Neural cell (in vitro differentiated cells): Measurements from ENCODE around the gene OR5AN1. TPM values are rescaled to one million over a fixed set of nuclear protein-coding genes. Genes with fewer than 3 reads are reported as not detected.

ENCODE experiments used
- H2AFZ ChIP-seq: fragments of 200-600, 300-800 bp; sonication (generic), shearing (Covaris generic); 2 replicates; pipeline ENCODE4 v1.6.0; 2014; ENCODE audit warnings: low read depth, mild to moderate bottlenecking, antibody characterized with exemption, low read length, moderate library complexity
- H3F3A ChIP-seq: fragments of 200-600 bp; shearing (Covaris generic); 2 replicates; pipeline ENCODE4 v1.6.1; 2016; ENCODE audit warnings: mild to moderate bottlenecking, moderate library complexity, mixed read lengths, antibody characterized with exemption, low read length; ENCODE audit not compliant: insufficient read depth, poor library complexity, severe bottlenecking
- H3K27ac ChIP-seq: fragments of 200-600, 300-800 bp; sonication (generic), shearing (Covaris generic); 2 replicates; pipeline ENCODE4 v1.5.1; 2014; ENCODE audit warnings: mild to moderate bottlenecking, low read length, moderate library complexity
- H3K27me3 ChIP-seq: fragments of 300-800, 200-600 bp; sonication (generic), shearing (Covaris generic); 2 replicates; pipeline ENCODE4 v1.6.0; 2014; ENCODE audit warnings: mild to moderate bottlenecking, low read depth, low read length, moderate library complexity; ENCODE audit not compliant: insufficient read depth
- H3K36me3 ChIP-seq: fragments of 300-800, 200-600 bp; sonication (generic), shearing (Covaris generic); 2 replicates; pipeline ENCODE4 v1.5.1; 2014; ENCODE audit warnings: mild to moderate bottlenecking, antibody characterized with exemption, low read length, moderate library complexity; ENCODE audit not compliant: insufficient read depth
- H3K4me2 ChIP-seq: fragments of 300-800, 200-600 bp; sonication (generic), shearing (Covaris generic); 2 replicates; pipeline ENCODE4 v1.6.0; 2014; ENCODE audit warnings: mild to moderate bottlenecking, low read length
- H3K4me3 ChIP-seq: fragments of 300-800, 200-600 bp; sonication (generic), shearing (Covaris generic); 2 replicates; pipeline ENCODE4 v1.5.1; 2014; ENCODE audit warnings: mild to moderate bottlenecking, low read length, moderate library complexity
- H3K79me2 ChIP-seq: fragments of 200-600 bp; shearing (Covaris generic); replicated peaks from 2 replicates; pipeline ENCODE4 v1.6.0; 2014; ENCODE audit warnings: mild to moderate bottlenecking, low read length, moderate library complexity; ENCODE audit not compliant: insufficient read depth
- H3K9ac ChIP-seq: fragments of 300-800, 200-600 bp; sonication (generic), shearing (Covaris generic); 2 replicates; pipeline ENCODE4 v1.6.1; 2016; ENCODE audit warnings: mild to moderate bottlenecking, low read length, mixed read lengths
- H3K9me2 ChIP-seq: fragments of 200-600 bp; shearing (Covaris generic); 2 replicates; pipeline ENCODE4 v1.6.1; 2016; ENCODE audit warnings: mild to moderate bottlenecking, low read length, mixed read lengths; ENCODE audit not compliant: insufficient read depth
- H3K9me3 ChIP-seq: fragments of 200-600, 300-800 bp; sonication (generic), shearing (Covaris generic); 2 replicates; pipeline ENCODE4 v1.6.1; 2016; ENCODE audit warnings: mild to moderate bottlenecking, mixed run types, low read length, moderate library complexity, mixed read lengths
- H4K20me1 ChIP-seq: fragments of 200-600 bp; shearing (Covaris generic); 2 replicates; pipeline ENCODE4 v1.6.1; 2016; ENCODE audit warnings: mild to moderate bottlenecking, mixed run types; ENCODE audit not compliant: insufficient read depth
- CTCF ChIP-seq: fragments of 450-650 bp; IDR thresholded peaks from 2 replicates; pipeline ENCODE4 v1.5.1; 2014; ENCODE audit warnings: antibody characterized with exemption, mild to moderate bottlenecking, moderate library complexity; ENCODE audit not compliant: poor library complexity, severe bottlenecking
- EP300 ChIP-seq: fragments of 450-650 bp; conservative IDR thresholded peaks from 2 replicates; pipeline ENCODE4 v1.6.1; 2014; ENCODE audit warnings: antibody characterized with exemption, mild to moderate bottlenecking, moderate library complexity; ENCODE audit not compliant: poor library complexity, severe bottlenecking
- EZH2 ChIP-seq: fragments of 200-600, 300-800 bp; shearing (Covaris generic), sonication (generic); IDR thresholded peaks from 2 replicates; pipeline ENCODE4 v1.6.1; 2014; ENCODE audit warnings: antibody characterized with exemption, low read length, borderline replicate concordance, mild to moderate bottlenecking; ENCODE audit not compliant: insufficient read depth, poor library complexity, severe bottlenecking
- MXI1 ChIP-seq: fragments of 450-650 bp; conservative IDR thresholded peaks from 2 replicates; pipeline ENCODE4 v1.6.1; 2014; ENCODE audit warnings: antibody characterized with exemption, mild to moderate bottlenecking; ENCODE audit not compliant: poor library complexity, severe bottlenecking
- POLR2AphosphoS5 ChIP-seq: IDR thresholded peaks from 2 replicates; pipeline ENCODE4 v1.6.1; 2012
- RAD21 ChIP-seq: fragments of 450-650 bp; conservative IDR thresholded peaks from 2 replicates; pipeline ENCODE4 v1.6.1; 2014; ENCODE audit warnings: antibody characterized with exemption, mild to moderate bottlenecking, moderate library complexity
- REST ChIP-seq: IDR thresholded peaks from 2 replicates; pipeline ENCODE4 v1.6.1; 2012; ENCODE audit warnings: borderline replicate concordance
- SMC3 ChIP-seq: fragments of 450-650 bp; conservative IDR thresholded peaks from 2 replicates; pipeline ENCODE4 v1.6.1; 2014; ENCODE audit warnings: antibody characterized with exemption, mild to moderate bottlenecking, moderate library complexity; ENCODE audit not compliant: poor library complexity
- TAF1 ChIP-seq: IDR thresholded peaks from 2 replicates; pipeline ENCODE4 v1.6.1; 2012; ENCODE audit warnings: low read depth
- polyA plus RNA-seq: library from polyadenylated mRNA; depleted of rRNA; stranded (reverse); fragments of >200 nt; gene quantifications from 2 replicates; pipeline ENCODE4 v1.2.3, GENCODE V29; 2014

Gene OR5AN1
- polyA plus RNA-seq, 1 donor from 2014 or later = not detected

- H4K20me1 ChIP-seq = no peaks in the 10 kb centered on the region
- H3K4me3 ChIP-seq = no peak overlapping the region
- H3K27ac ChIP-seq = no peak overlapping the region
- H3F3A ChIP-seq = no peaks in the 10 kb centered on the region
- no peak overlapping the region for H3K9ac ChIP-seq
- TF ChIP-seq EP300 = no peak
- no peak for TF ChIP-seq EZH2
- TF ChIP-seq REST = no peak
- no peak for TF ChIP-seq TAF1
- no peak for TF ChIP-seq POLR2AphosphoS5
- TF ChIP-seq SMC3 = no peak
- no peak for TF ChIP-seq RAD21
- no peak for TF ChIP-seq CTCF
- TF ChIP-seq MXI1 = no peak
- no peak overlapping the region for H3K4me2 ChIP-seq
- H3K36me3 ChIP-seq = no peaks in the 10 kb centered on the region
- H2AFZ ChIP-seq = no peak overlapping the region
- no peaks in the 10 kb centered on the region for H3K9me2 ChIP-seq
- H3K27me3 ChIP-seq = no peaks in the 10 kb centered on the region
- H3K9me3 ChIP-seq = no peaks in the 10 kb centered on the region
- no peaks in the 10 kb centered on the region for H3K79me2 ChIP-seq
These were observed 3.5 kb upstream of the OR5AN1 start for GRCh38 chr11:59355226-59355625.

- no peaks in the 10 kb centered on the region for H4K20me1 ChIP-seq
- no peak overlapping the region for H2AFZ ChIP-seq
- TF ChIP-seq REST = no peak
- no peak for TF ChIP-seq POLR2AphosphoS5
- TF ChIP-seq TAF1 = no peak
- no peak for TF ChIP-seq EZH2
- no peak for TF ChIP-seq CTCF
- no peak for TF ChIP-seq RAD21
- no peak for TF ChIP-seq EP300
- TF ChIP-seq SMC3 = no peak
- TF ChIP-seq MXI1 = no peak
- H3K4me2 ChIP-seq = no peak overlapping the region
- H3K9me2 ChIP-seq = no peaks in the 10 kb centered on the region
- no peaks in the 10 kb centered on the region for H3K9me3 ChIP-seq
- no peaks in the 10 kb centered on the region for H3K36me3 ChIP-seq
- no peaks in the 10 kb centered on the region for H3K79me2 ChIP-seq
- no peak overlapping the region for H3K27ac ChIP-seq
- H3F3A ChIP-seq = no peaks in the 10 kb centered on the region
- H3K27me3 ChIP-seq = no peaks in the 10 kb centered on the region
- H3K9ac ChIP-seq = no peak overlapping the region
- no peak overlapping the region for H3K4me3 ChIP-seq
These were observed 2.1 kb upstream of the OR5AN1 start for GRCh38 chr11:59356561-59356960.
